ENCODE results near the gene TAS2R19.

The TAS2R19 gene

GRCh38 chr12:10989107-10989506 lies 33.3 kb downstream of the TAS2R19 start:
- no peak for TF ChIP-seq CTCF (IDR thresholded peaks at IDR 0.05; ENCODE audit: low read depth, low read length)
- no peak overlapping the region for H3K4me3 ChIP-seq (ENCODE audit: low read depth, low read length)

DNA sequence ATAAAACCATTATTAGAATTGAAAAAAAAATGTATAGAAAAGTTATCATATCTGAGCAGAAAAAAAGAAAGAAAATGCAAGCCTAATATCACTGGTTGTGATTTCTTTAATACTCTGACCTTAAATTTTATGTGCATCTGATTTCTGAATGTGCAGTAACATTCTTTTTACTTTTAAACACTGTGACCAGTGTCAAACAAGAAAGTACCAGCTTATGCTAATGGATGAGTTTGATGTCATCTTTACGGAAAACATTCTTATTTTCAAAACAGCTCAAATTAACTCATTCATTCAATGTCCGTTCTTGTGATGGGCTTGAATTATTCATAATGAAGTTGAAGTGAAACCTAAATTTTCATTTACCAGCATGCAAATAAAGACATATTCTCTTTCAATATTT lies 35.6 kb downstream of the TAS2R19 start, which contains the start of gene TAS2R50:
TAS2R50 (minus strand) TSS at position 101 of the 400 bp plus-strand sequence; CDS start at position 49, 52 bp downstream.
- H3K4me3 ChIP-seq (ENCODE audit: low read depth, low read length), result no peak within 1 kb of the TSS
- no peak for TF ChIP-seq CTCF (IDR thresholded peaks at IDR 0.05; ENCODE audit: low read depth, low read length)

- no peak for TF ChIP-seq CTCF (IDR thresholded peaks at IDR 0.05; ENCODE audit: low read depth, low read length)
- H3K4me3 ChIP-seq (ENCODE audit: low read depth, low read length), result no peak overlapping the region
Observed at GRCh38 chr12:10982244-10982643, 40.2 kb downstream of the TAS2R19 start.

- no peak overlapping the region for H3K4me3 ChIP-seq (ENCODE audit: low read depth, low read length)
- no peak for TF ChIP-seq CTCF (IDR thresholded peaks at IDR 0.05; ENCODE audit: low read depth, low read length)
Observed at GRCh38 chr12:10974965-10975364, 47.5 kb downstream of the TAS2R19 start.

All from WI38 (cell line).